ENCODE data around the gene DOCK2.

Gene DOCK2

GRCh38 chr5:169880785-169881184 lies 243.7 kb downstream of the DOCK2 start:
- TF ChIP-seq CTCF (conservative IDR thresholded peaks at IDR 0.05) = no peak
- H3K27ac ChIP-seq = no peak overlapping the region

- no peak overlapping the region for H3K27ac ChIP-seq
- no peak for TF ChIP-seq CTCF (conservative IDR thresholded peaks at IDR 0.05)
These were observed 244.7 kb downstream of the DOCK2 start for GRCh38 chr5:169881702-169882303.

DNA sequence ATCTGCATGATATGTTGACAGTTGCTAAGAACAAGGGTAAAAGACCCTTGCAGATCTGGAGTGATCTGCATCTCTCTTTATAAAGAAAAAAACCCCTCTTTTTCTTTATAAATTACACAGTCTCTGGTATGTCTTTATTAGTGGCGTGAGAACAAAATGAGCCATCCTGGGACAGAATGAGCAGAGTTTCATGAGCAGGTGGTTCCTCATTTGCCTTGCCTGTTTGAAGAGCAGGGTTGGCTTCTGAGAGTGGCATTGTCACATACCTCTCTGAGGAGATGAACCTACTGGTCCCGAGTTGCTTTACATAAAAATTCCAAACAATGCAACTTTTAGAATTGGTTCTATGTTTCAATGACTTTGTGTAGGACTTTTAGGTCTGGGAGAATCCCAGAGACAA lies 249.0 kb downstream of the DOCK2 start:
- no peak overlapping the region for H3K27ac ChIP-seq
- no peak for TF ChIP-seq CTCF (conservative IDR thresholded peaks at IDR 0.05)

GRCh38 chr5:169886677-169887076 lies 249.6 kb downstream of the DOCK2 start:
- H3K27ac ChIP-seq = no peak overlapping the region
- TF ChIP-seq CTCF (conservative IDR thresholded peaks at IDR 0.05) = no peak

- H3K27ac ChIP-seq = no peak overlapping the region
- no peak for TF ChIP-seq CTCF (conservative IDR thresholded peaks at IDR 0.05)
These were observed 252.5 kb downstream of the DOCK2 start for GRCh38 chr5:169889572-169889971.

- H3K27ac ChIP-seq = no peak overlapping the region
- TF ChIP-seq CTCF (conservative IDR thresholded peaks at IDR 0.05) = no peak
These were observed 255.9 kb downstream of the DOCK2 start for GRCh38 chr5:169893010-169893409.

DNA sequence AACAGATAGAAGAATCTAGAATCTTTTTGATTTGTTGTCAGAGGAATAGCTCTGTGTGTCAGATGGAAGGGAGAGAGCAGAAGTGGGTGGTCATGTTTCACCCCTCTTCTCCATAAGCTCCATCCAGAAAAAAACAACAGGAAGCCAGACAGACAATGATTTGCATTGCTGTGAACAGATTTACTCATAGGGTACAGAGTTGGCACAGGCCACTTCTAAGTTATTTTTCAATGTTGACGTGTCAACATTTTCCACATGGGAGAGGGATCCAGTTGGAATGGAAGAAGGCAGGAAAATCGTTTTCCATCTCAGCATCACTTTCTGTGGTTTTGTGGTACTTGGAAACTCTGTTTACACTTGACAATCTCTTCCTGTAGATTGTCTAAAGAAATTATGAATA lies 256.5 kb downstream of the DOCK2 start:
- H3K27ac ChIP-seq = no peak overlapping the region
- TF ChIP-seq CTCF (conservative IDR thresholded peaks at IDR 0.05) = no peak
